ENCODE results near the gene PDCL2.

DNA sequence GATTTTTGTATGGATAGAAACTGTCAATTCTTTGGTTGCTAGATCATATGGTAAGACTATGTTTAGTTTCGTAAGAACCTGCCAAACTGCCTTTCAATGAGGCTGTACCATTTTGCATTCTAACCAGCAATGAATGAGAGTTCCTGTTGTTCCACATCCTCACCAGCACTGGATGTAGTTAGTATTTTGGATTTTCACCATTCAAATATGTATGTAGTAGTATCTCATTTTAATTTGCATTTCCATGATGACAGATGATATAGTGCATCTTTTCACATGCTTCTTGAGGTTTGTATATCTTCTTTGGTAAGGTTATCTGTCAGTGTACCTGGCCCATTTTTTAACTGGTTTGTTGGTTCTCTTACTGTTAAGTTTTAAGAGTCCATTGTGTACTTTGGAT lies 80.0 kb downstream of the PDCL2 start:
- no peak for TF ChIP-seq CTCF (IDR thresholded peaks at IDR 0.05)
- TF ChIP-seq POLR2AphosphoS5 (IDR thresholded peaks at IDR 0.05): no peak

Measured in prostate gland (tissue), 2 donors.